HG03103 (cell line): ENCODE data around the gene GLOD5.

Experiments
- ATAC-seq: cut with Tn5 transposase; IDR thresholded peaks from one replicate; pipeline ENCODE4 v1.9.1; 2021; ENCODE audit warnings: low read depth; ENCODE audit not compliant: unreplicated experiment

GLOD5 gene

GRCh38 chrX:48752498-48752897, 9.0 kb upstream of the GLOD5 start:
- no peak for ATAC-seq

DNA sequence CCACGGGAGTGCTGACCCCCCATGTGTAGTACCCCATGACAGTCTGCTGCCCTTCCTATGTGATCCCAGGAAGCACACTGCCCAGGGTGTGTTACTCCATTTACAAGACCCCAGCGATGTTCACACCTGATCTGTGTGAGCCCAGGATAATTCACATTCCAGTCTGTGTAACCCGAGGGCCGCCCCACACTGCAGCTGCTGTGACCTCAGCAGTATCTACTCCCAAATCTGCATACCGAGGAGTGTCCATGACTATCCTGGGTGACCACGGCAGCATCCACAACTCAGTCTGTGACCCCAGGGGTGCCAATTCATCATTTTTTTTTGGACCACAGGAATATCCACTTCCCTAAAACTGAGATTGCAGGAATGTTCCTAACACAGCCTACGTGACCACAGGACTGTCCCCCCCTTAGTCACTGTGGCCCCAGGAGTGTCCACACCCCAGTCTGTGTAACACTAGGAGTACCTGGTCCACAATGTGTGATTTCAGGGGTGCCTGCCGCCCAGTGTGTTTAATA, 7.8 kb upstream of the GLOD5 start:
- no peak for ATAC-seq

GRCh38 chrX:48754238-48754637, 7.3 kb upstream of the GLOD5 start:
- ATAC-seq = no peak

DNA sequence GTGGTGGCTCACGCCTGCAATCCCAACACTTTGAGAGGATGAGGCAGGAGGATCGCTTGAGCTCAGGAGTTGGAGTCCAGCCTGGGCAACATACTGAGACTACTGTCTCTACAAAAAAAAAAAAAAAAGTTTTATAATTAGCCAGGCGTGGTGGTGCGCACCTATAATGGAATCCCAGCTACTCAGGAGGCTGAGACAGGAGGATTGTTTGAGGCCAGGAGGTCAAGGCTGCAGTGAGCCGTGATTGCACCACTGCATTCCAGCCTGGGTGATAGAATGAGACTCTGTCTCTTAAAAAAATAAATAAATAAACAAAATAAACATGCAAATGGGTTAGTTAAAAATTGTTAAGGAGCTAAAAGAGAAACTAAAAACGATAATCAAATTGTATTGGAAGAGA, 7.7 kb downstream of the GLOD5 start:
- ATAC-seq = no peak

DNA sequence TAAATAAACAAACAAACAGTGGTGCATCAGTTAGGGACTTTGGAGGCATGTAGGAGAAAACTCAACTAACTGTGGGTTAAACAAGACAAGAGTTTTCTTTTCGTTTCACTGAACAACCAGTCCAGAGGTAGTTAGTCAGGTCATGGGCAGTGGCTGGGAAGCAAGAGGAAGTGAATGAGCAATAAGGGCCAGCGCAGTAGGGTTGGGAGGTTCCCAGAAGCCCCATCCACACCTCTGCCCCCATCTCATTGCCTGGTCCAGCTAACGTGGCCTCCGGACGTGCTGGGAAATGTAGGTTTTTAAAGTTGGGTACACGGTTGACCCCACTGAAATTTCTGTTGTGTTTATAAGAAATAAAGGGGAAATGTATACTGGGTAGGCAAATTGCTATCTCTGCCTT, 8.7 kb downstream of the GLOD5 start:
- ATAC-seq = no peak

DNA sequence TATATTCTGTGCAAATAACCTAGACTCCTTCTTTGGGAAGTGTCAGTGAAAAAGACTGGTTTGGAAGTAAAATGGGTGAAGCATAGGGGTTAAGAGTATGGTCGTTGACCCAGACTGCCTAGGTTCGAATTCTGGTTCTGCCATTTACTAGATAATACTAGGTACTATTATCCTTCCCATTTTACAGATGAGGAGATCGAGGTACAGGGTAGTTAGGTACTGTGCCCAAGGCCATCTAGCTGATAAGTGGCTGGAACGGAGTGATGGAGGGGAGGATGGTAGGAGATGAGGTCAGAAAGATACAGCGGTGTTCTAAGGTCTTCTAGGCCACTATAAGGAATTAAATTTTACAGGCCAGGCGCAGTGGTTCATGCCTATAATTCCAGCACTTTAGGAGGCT, 11.1 kb downstream of the GLOD5 start:
- no peak for ATAC-seq

- ATAC-seq = no peak
Observed at GRCh38 chrX:48776818-48777439, 15.4 kb downstream of the GLOD5 start.

- no peak for ATAC-seq
Observed at GRCh38 chrX:48779399-48779798, 17.9 kb downstream of the GLOD5 start.

DNA sequence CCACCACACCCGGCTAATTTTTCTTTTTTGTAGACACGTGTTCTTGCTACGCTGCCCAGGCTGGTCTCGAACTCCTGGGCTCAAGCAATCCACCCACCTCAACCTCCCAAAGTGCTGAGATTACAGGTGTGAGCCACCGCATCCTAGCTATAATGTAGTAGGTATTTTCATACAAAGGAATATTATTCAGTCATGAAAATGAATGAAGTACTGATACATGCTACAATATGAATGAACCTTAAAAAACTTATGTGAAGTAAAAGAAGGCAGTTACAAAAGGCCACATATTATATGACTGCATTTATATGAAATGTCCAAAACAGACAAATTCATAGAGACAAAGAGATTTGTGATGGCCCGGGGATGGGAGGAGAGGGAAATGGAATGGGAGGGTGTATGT, 20.2 kb downstream of the GLOD5 start:
- no peak for ATAC-seq

- ATAC-seq = no peak
Observed at GRCh38 chrX:48782216-48782615, 20.7 kb downstream of the GLOD5 start.

DNA sequence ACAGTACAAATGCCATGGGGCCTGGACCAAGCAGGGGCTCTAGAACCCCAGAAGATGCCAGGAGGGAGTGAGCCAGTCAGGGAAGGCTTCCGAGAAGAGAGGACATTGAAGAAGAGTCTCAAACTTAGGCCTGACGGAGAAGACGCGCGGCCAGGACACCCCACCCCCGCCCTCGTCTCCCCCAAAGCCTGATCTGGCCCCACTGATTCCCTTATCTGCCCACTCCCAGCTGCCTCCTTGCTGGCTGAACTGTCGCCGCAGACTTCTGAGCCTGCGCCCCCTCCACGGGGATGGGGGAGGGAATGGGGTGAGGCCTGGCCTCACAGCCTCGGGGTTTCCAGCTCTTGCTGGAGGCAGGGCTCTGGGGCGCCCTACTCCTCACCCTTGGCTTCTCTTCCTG, 21.2 kb downstream of the GLOD5 start:
- no peak for ATAC-seq

DNA sequence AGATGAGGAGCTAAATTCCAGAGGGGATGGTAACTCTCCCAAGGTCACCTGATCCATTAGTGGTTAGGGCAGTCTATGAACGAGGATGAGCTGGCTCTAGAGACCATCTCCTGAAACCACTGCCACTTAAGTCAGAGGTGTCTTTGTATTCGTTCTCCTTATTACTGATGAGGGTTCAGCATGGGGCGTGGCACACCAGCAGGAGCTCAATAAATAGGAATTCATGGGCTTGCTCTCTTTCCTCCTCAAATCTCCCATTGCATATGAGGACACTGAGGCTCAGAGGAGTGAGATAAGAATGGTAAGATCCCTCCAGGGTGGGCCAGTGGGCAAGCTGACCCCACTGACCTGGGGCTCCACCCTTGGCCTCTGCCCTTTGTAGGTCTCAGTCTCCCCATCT, 23.2 kb downstream of the GLOD5 start:
- ATAC-seq = no peak

DNA sequence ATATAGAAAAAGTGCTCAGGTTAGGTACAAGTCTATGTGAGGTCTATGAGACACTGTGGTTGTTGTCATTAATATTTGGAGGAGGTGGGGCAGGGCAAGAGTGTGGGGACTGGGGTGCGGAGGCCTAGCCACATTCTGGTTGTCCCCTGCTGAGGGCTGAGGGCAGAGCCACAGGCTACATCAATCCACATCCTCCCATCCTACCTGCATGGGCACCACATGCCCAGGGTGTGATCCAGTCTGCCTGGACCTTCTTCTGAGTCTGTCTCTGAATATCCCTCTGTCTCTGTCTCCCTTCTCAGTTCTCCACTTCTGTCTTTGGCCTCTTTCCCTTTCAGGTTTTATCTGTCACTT, 23.6 kb downstream of the GLOD5 start:
- ATAC-seq = no peak

DNA sequence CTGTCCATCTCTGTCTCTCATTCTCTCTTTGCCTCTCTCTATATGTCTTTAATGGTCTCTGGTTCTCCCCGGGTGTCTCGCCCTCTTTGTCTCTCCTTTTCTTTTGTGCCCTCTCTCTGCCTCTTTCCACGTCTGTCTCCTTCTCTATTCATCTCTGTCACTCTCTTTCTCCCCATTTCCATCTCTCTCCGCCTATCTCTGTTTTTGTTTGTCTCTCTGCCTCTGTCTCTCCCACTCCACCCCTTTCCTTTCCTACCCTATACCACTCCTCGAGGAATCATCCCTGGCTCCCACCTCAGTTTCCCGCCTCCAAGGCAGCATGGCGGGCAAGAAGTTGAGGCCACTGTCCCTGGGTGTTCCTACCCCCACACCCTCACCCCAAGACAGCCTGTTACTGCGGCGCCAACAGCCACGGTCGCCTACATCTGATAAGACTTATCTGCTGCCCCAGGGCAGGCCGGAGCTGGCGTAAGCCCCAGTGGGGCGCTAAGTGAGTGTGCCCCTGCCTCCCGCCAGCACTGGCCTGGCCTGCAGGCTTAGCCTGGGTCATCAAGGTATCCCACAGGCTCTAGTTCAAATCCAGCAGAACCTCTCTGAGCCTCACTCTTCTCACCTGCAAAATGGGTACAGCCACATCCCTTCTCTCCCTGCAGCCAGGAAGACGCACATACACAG, 24.1 kb downstream of the GLOD5 start:
- ATAC-seq = no peak

DNA sequence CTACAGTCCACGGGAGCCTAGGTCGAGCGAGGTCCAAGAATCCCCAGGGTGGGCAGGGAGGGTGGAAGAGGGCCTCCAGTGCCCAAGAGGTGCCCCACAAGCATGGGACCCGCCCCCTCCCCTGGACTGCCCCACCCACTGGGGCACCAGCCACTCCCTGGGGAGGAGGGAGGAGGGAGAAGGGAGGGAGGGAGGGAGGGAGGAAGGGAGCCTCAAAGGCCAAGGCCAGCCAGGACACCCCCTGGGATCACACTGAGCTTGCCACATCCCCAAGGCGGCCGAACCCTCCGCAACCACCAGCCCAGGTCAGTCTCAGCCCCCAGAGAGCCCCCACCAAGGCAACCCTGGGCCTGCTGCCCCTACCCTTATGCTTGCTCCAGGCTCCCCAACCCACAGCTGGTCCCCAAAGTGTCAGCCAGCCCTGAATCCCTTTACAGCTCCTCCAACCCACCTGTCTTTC, 24.8 kb downstream of the GLOD5 start, which contains the start of gene GATA1:
Gene GATA1, plus strand, starts transcription at position 250 of the 460 bp plus-strand sequence. CDS start 4,520 bp downstream, outside the sequence.
- no peak for ATAC-seq

DNA sequence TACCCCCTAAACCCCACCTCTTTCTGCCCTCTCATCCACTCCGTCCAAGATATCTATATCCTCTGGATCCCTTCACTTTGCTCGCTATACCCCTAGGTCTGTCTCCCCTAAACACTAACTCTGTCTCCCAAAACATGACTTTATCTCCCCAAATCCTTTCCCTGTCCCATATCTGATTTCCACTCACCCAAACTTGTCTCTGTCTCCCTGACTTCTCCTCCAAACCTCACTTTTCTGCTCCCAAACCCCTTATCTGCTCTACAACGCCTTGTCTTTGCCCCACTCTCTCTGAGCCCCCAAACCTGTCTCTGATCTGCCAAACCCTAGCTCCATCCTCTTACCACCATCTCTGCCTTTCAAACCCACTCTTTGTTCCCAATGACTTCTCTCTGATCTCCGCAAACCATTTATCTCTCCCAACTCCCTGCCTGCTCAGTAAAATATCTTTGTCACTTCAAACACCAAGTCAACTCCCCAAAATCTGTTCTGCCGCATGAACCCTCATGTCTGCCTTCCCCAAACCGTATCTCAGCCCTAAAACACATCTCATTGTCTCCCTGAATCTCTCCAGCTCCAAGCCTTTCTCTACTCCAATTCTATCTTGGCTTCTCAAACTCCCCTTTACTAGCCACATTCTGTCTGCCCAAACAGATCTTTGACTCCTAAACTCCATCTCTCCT, 25.4 kb downstream of the GLOD5 start:
- ATAC-seq = no peak

DNA sequence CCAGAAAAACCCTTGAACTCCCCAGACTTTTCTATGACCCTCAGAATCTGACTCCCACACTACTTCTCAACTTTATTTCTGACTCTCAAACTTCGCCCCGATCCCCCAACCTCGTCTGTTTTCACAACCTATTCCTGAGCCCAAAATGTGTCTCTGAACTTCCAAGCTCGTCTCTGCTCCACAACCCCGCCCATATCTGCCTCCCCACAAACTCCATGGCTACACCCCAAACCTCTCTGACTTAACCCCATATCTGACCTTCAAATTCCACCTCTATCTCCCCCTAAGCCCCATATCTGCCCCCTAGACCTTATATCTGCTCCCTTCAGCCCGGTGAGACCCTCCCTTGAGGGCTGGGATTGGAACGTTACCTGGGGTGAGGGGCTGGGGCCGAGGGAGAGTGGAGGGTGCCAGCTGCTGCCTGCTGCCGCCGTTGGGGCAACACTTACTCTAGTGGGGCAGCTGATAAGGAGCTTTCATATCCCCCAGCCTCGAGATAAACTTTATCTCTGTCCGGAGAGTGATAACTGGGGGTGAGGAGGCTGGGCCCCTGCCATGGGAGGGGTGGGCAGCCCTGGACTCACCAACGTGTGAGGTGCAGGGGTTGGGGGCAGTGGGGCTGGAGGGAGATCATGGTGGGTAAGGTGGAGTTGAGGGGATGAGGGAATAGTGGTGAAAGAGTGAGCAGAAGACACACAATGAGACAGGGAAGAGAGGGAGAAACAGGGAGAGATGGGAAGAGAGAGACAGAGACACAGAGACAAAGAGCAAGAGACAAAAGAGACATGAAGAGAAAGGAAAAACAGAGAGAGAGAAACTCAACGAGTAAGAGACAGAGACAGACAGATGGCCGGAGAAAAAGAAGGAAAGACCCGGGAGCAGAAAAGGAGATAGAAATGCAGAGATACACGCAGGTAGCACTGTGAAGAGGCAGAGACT, 26.2 kb downstream of the GLOD5 start:
- no peak for ATAC-seq

GRCh38 chrX:48789366-48790220, 28.0 kb downstream of the GLOD5 start:
- ATAC-seq = no peak

DNA sequence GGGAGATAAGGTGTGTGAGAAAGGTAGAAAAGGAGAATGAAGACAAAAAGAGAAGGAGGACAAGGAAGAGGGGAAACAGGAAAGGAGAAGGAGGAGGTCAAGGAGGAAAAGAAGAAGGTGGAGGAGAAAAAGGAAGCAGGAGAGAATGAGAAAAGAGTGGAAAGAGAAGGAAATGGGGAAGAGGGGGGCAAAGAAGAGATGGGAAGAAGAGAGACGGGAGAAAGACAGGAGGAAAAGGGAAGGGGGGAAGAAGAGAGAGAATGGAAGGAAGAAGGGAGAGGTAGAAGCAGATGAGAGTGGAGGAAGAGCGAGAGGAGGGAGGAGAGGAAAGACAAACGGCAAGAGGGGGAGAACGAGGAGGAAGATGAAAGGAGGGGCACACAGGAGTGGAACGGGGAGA, 28.9 kb downstream of the GLOD5 start:
- ATAC-seq = no peak
